Gastroesophageal sphincter (tissue), 3 donors: ENCODE data around the gene TGFB1.

Experiments
- POLR2A ChIP-seq, 2 donors: fragments of 450-650 bp; IDR thresholded peaks; one replicate each; pipeline ENCODE4 v1.6.1; 2017; ENCODE audit warnings: antibody characterized with exemption in 2 of 2, mild to moderate bottlenecking in 2 of 2, moderate library complexity in 1 of 2
- POLR2AphosphoS5 ChIP-seq: sonication (generic); formaldehyde crosslinking; IDR thresholded peaks from one replicate; pipeline ENCODE4 v1.6.1; 2017; ENCODE audit warnings: antibody characterized with exemption
- TF ChIP-seq, protein P1 (sequence below), 4 experiments: fragments of 200-600 bp in 2 of 4; fragments of 450-650 bp in 2 of 4; sonication (generic) in 1 of 4; IDR thresholded peaks; one replicate each; pipeline ENCODE4 v1.5.1; 2017 to 2019; ENCODE audit warnings: antibody characterized with exemption in 4 of 4, mild to moderate bottlenecking in 2 of 4, moderate library complexity in 2 of 4

DNA sequence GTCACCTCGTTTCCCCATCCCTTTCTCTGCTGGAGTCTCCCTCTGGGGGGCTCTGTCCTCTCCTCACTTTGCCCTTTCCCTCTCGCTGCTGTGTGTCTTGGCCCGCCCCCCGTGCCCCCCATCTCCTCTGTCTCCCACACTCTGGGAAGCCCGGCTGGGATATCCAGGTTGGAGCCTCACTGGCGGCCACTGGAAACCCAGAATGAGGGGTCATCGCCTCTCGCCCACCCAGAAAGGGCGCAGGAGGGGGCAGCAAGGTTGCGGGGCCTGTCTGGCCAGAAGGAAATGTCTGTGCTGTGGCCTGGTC, 28.1 kb downstream of the TGFB1 start:
- TF ChIP-seq POLR2A (IDR thresholded peaks at IDR 0.05) (no peak), POLR2AphosphoS5 (no peak)
- TF ChIP-seq, protein P1, sequence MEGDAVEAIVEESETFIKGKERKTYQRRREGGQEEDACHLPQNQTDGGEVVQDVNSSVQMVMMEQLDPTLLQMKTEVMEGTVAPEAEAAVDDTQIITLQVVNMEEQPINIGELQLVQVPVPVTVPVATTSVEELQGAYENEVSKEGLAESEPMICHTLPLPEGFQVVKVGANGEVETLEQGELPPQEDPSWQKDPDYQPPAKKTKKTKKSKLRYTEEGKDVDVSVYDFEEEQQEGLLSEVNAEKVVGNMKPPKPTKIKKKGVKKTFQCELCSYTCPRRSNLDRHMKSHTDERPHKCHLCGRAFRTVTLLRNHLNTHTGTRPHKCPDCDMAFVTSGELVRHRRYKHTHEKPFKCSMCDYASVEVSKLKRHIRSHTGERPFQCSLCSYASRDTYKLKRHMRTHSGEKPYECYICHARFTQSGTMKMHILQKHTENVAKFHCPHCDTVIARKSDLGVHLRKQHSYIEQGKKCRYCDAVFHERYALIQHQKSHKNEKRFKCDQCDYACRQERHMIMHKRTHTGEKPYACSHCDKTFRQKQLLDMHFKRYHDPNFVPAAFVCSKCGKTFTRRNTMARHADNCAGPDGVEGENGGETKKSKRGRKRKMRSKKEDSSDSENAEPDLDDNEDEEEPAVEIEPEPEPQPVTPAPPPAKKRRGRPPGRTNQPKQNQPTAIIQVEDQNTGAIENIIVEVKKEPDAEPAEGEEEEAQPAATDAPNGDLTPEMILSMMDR (IDR thresholded peaks at IDR 0.05) = no peak
